Activated naive CD4-positive, alpha-beta T cell treated with anti-CD3 and anti-CD28 coated beads, Interleukin-2, amount 10 ng/mL, durations not matched to agents 7 days and 5 days (primary cell): ENCODE results near the gene SEMA4D.

Experiments used
- CTCF ChIA-PET: fragments of 350-600 bp; sonication (Branson Sonifier 250); formaldehyde crosslinking; loops from one replicate; lab custom pipeline; 2021; ENCODE audit warnings: antibody characterized with exemption; lab: Charles Lee
- DNase-seq: peaks from one replicate; pipeline ENCODE4 v3.0.0-alpha.2; 2020
- H3K27ac Mint-ChIP-seq: one replicate; pipeline ENCODE4 v1.8.0; 2021; ENCODE audit warnings: mild to moderate bottlenecking, moderate library complexity, mixed read lengths
- H3K27me3 Mint-ChIP-seq: one replicate; pipeline ENCODE4 v1.8.0; 2021; ENCODE audit warnings: mild to moderate bottlenecking, mixed read lengths
- H3K36me3 Mint-ChIP-seq: one replicate; pipeline ENCODE4 v1.8.0; 2021; ENCODE audit warnings: mixed read lengths
- H3K4me1 Mint-ChIP-seq: one replicate; pipeline ENCODE4 v1.8.0; 2021; ENCODE audit warnings: mixed read lengths
- H3K4me3 Mint-ChIP-seq: one replicate; pipeline ENCODE4 v1.8.0; 2021; ENCODE audit warnings: mild to moderate bottlenecking, moderate library complexity, mixed read lengths
- H3K9me3 Mint-ChIP-seq: one replicate; pipeline ENCODE4 v1.8.0; 2021; ENCODE audit warnings: mixed read lengths

The SEMA4D gene

DNA sequence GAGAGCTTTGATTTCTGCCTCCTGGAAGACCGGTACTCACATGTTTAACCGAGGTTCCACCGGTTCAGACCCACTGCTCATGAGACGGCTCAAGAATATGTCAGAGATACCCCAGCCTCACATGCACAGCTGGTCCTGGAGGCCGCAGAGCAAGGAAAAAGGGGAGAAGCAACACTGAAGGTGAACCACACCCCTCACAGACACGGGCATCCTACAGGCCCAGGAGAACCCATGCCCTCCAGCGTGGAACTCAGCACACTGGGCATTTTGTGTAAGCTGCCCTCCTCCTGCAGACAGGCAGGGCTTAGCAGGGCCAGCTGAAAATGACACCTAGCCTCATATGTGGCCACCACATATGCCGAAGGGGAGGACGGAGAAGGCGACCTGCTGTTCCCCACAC, 37.4 kb downstream of the SEMA4D start:
- Mint-ChIP-seq H3K27me3 (no peaks in the 10 kb centered on the region), H3K4me1 (peaks cover 98% of the 10 kb centered on the region), H3K27ac (peak overlapping the region; percentile 71), H3K36me3 (peaks cover 70% of the 10 kb centered on the region), H3K9me3 (no peaks in the 10 kb centered on the region), H3K4me3 (no peak overlapping the region)
- CTCF ChIA-PET: interaction anchor here (1.0 to 1.4 kb wide), 2 partner anchors 34 to 88 kb away, joined by 3 to 4 read pairs; no protein-coding TSS in a partner anchor
- no peak for DNase-seq

DNA sequence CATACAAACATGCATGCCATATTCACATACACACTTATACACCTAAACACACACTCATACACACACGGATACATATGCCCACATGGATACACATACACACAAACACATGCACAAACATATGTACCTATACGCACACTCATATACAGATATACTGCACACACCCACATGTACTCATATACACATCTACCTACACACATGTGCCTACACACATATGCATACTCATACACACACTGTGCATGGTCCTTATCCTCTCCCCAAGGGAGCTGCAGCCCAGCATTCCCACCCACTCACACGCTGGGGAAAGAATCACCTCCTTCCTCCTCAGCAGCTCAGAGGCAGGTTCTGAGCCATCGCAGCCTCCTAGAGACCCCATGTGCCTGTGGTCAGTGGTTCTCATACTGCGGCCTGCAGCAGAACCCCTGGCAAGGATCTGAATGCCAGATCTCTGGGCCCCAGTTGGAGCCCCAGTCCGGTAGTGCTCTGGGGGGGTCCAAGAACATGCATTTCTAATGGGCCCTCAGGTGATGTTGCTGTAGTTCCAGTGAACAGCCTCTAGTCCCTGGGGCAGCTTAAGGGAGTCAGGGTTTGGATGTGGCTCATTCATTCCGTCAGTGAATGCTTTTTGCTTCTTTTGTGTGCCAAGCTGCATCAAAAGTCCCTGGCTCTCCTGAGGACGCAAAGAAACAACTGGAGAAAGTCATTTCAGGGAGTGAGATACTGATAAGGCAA, 39.0 kb downstream of the SEMA4D start:
- CTCF ChIA-PET: no interaction called here
- peaks cover 98% of the 10 kb centered on the region for H3K4me1 Mint-ChIP-seq

DNA sequence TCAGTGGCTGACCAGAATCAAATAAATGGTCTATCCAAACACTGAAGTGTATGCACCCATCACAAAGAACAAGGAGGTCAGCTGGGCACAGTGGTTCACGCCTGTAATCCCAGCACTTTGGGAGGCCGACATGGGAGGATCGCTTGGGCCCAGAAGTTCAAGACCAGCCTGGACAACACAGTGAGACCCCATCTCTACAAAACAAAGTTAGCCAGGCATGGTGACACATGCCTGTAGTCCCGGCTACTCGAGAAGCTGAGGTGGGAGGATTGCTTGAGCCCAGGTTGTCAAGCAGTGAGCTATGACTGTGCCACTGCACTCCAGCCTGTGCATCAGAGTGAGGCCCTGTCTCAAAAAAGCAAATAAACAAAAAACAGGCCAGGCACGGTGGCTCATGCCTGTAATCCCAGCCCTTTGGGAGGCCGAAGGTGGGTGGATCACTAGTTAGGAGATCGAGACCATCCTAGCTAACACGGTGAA, 40.5 kb downstream of the SEMA4D start:
- Mint-ChIP-seq H3K27ac (peak overlapping the region; percentile 84), H3K36me3 (peaks cover 77% of the 10 kb centered on the region), H3K27me3 (no peaks in the 10 kb centered on the region), H3K4me1 (peaks cover 95% of the 10 kb centered on the region), H3K9me3 (no peaks in the 10 kb centered on the region), H3K4me3 (no peak overlapping the region)
- DNase-seq: no peak
- CTCF ChIA-PET: interaction anchor here (1.3 to 3.3 kb wide), 3 partner anchors 8 to 92 kb away, joined by 4 to 17 read pairs (median 13); no protein-coding TSS in a partner anchor

More for the DNA sequence above, 39.0 kb downstream of the SEMA4D start:
- H3K36me3 Mint-ChIP-seq: peaks cover 74% of the 10 kb centered on the region
- no peaks in the 10 kb centered on the region for H3K9me3 Mint-ChIP-seq
- DNase-seq: no peak
- no peaks in the 10 kb centered on the region for H3K27me3 Mint-ChIP-seq
- no peak overlapping the region for H3K27ac Mint-ChIP-seq
- H3K4me3 Mint-ChIP-seq: no peak overlapping the region

DNA sequence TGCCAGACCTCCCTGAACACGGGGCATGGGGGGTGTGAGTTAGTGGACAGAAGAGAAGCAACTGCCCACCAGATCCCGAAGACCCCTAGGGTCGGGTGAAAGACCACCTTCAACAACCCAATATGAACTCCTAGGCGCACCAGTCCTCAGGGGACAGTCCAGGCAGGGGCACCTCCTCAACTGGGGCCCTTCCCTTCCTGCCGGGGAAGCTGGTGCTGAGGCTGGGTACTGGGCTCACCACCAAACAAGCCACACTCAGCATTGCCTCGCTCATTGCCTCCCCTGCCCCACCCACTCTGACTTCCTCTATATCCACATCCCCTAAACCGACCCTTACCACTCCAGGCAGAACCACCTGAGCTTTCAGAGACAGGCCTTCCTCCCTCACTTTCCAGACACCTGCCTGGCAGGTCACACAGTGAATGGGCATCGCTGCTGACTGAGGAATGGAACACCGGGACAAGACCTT, 42.5 kb downstream of the SEMA4D start:
- peak; percentile 69 for DNase-seq
- H3K27ac Mint-ChIP-seq: peak overlapping the region; percentile 84
- H3K9me3 Mint-ChIP-seq: no peaks in the 10 kb centered on the region
- H3K36me3 Mint-ChIP-seq: peaks cover 76% of the 10 kb centered on the region
- H3K4me1 Mint-ChIP-seq: peaks cover 92% of the 10 kb centered on the region
- peak overlapping the region; percentile 36 for H3K4me3 Mint-ChIP-seq
- CTCF ChIA-PET: interaction anchor here (2.6 to 3.3 kb wide), 2 partner anchors 26 to 94 kb away, joined by 13 to 17 read pairs; no protein-coding TSS in a partner anchor
- no peaks in the 10 kb centered on the region for H3K27me3 Mint-ChIP-seq

DNA sequence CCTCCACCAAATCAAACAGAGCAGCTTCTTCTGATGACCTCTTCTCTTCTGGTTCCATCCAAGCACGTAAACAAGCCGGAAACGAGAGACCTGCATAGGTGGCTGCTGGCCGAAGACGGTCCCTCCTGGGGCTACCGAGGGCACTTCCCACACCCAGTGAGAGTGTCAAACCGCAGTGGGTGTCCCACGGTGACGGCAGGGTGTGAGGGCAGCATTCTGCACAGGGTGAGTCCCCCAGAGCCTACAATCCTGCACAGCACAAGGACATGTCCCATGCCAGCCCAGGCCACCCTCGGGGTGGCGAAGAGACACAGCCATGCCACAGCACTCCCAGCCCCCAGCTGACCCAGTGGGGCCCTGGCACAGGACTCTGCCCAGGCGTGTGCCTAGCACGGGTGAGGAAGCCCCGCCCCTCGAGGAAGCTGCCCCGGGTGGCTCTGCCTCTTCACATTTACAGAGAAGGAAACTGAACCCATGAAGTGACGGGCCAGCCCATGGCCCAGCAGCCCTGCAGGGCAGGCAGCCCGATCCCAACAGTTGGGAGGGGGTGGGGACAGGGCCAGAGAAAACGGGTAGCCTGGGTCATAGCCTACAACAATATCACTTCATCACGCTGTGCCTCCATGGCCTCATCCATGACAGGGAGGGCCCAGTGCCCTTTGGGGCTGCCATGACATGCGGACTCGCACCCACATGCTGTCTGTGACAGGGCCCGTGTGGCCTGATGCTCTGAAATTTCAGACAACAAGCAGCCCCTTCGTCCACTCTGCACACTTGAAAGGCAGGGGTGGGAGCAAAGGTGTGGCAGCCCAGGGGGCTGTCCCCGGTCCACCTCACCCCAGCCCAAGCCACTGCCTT, 43.2 kb downstream of the SEMA4D start:
- Mint-ChIP-seq H3K4me1 (peaks cover 92% of the 10 kb centered on the region), H3K27me3 (no peaks in the 10 kb centered on the region), H3K9me3 (no peaks in the 10 kb centered on the region), H3K4me3 (peak overlapping the region; percentile 36), H3K27ac (peak overlapping the region; percentile 84), H3K36me3 (peaks cover 76% of the 10 kb centered on the region)
- peak; percentile 45 for DNase-seq
- CTCF ChIA-PET: interaction anchor here (3.3 kb wide), 1 partner anchor 94 kb away, joined by 17 read pairs; no protein-coding TSS in a partner anchor

DNA sequence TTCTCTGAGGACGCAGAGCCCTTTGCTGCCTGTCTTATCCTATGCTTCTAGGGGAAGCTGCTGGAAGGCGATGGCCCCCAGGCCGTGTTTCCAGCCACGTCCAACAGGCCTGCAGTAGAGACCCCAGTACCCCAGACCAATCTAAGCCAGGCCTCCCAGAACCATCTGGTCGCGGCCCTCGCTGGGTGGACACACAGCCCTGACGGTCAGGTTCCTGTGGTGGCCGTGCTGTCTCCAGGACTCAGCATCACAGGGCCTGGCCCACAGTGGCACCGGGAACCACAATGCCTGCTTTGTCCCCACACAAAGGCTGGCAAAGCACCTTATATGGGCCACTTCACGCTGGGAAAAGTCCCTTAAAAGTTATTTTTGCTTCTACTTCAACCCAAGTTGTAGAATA, 44.5 kb downstream of the SEMA4D start:
- CTCF ChIA-PET: interaction anchor here (2.0 kb wide), 1 partner anchor 96 kb away, joined by 7 read pairs; no protein-coding TSS in a partner anchor
- H3K36me3 Mint-ChIP-seq: peaks cover 79% of the 10 kb centered on the region
- DNase-seq: no peak
- no peaks in the 10 kb centered on the region for H3K27me3 Mint-ChIP-seq
- no peak overlapping the region for H3K4me3 Mint-ChIP-seq
- no peaks in the 10 kb centered on the region for H3K9me3 Mint-ChIP-seq
- H3K27ac Mint-ChIP-seq: peak overlapping the region; percentile 73
- peaks cover 92% of the 10 kb centered on the region for H3K4me1 Mint-ChIP-seq

DNA sequence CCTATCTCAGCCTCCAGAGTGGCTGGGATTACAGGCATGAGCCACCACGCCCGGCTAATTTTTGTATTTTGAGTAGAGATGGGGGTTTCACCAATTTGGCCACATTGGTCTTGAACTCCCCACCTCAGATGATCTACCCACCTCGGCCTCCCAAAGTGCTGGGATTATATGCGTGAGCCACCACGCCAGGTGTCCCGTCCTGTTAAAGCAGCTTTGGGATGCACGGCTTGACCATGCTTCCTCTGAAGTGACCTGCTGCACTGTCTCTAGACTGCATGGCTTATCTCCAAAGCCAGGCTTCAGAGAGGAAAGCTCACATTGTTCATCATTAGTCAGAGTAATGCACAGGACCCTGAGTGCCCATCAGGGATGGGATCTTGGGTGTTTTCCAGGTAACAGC, 45.4 kb downstream of the SEMA4D start:
- no peak for DNase-seq
- H3K27me3 Mint-ChIP-seq: no peaks in the 10 kb centered on the region
- CTCF ChIA-PET: interaction anchor here (1.3 to 2.0 kb wide), 2 partner anchors 23 to 96 kb away, joined by 3 to 7 read pairs; no protein-coding TSS in a partner anchor
- H3K9me3 Mint-ChIP-seq: no peaks in the 10 kb centered on the region
- H3K4me1 Mint-ChIP-seq: peaks cover 90% of the 10 kb centered on the region
- H3K27ac Mint-ChIP-seq: no peak overlapping the region
- no peak overlapping the region for H3K4me3 Mint-ChIP-seq
- peaks cover 78% of the 10 kb centered on the region for H3K36me3 Mint-ChIP-seq

DNA sequence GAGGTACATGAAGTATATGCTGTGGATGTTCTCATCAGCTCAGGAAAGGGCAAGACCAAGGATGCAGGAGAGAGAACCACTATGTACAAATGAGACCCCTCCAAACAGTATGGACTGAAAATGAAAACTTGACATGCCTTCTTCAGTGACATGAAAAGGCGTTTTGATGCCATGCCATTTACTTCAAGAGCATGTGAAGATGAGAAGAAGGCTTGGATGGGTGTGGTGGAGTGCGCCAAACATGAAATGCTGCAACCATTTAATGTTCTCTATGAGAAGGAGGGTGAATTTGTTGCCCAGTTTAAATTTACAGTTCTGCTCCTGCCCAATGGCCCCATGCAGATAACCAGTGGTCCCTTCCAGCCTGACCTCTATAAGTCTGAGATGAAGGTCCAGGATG, 47.7 kb downstream of the SEMA4D start:
- Mint-ChIP-seq H3K27me3 (no peaks in the 10 kb centered on the region), H3K27ac (peak overlapping the region; percentile 13), H3K4me3 (no peak overlapping the region), H3K36me3 (peaks cover 73% of the 10 kb centered on the region), H3K4me1 (peaks cover 88% of the 10 kb centered on the region), H3K9me3 (no peaks in the 10 kb centered on the region)
- no peak for DNase-seq
- CTCF ChIA-PET: interaction anchor here (1.0 to 1.8 kb wide), 4 partner anchors 13 to 99 kb away, joined by 4 to 8 read pairs (median 6); no protein-coding TSS in a partner anchor

DNA sequence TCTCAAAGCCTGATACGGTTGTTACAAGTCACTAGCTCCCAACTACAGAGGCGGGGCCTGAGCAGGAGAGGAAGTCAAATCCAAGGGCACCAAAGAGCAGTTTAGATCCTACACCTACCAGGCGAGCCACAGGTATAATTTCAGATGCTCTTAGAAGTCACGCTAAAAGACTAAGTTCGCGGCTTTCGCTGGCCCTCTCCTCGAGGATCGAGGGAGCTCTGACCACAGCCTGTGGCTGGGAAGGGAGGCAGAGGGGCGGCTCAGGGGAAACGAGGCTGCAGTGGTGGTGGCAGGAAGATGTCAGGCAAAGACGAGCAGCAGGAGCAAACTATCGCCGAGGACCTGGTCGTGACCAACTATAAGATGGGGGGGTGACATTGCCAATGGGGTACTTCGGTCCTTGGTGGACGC, 48.6 kb downstream of the SEMA4D start:
- peak overlapping the region; percentile 85 for H3K27ac Mint-ChIP-seq
- peaks cover 88% of the 10 kb centered on the region for H3K4me1 Mint-ChIP-seq
- DNase-seq: no peak
- CTCF ChIA-PET: interaction anchor here (0.6 to 1.8 kb wide), 4 partner anchors 18 to 266 kb away, joined by 4 to 8 read pairs (median 5); no protein-coding TSS in a partner anchor
- no peak overlapping the region for H3K4me3 Mint-ChIP-seq
- H3K27me3 Mint-ChIP-seq: no peaks in the 10 kb centered on the region
- H3K36me3 Mint-ChIP-seq: peaks cover 75% of the 10 kb centered on the region
- no peaks in the 10 kb centered on the region for H3K9me3 Mint-ChIP-seq

DNA sequence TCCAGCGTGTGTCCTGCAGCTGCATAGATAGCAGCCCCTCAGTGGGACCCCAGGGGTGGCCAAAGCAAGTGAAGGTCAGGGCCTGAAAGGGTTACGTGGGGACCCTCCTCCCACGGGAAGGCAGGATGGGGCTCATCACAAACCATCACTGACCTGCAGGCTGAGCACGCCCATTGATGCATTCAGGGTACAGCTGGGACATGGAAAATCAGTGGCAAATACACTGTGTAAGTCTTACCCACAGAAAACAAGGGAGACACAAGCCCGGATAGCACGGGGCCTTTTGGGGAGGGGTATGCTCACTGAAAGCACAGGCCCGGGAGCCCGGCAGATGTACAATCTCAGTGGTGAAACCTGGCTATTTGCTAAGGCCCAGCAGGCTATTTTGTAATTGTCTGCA, 49.1 kb downstream of the SEMA4D start:
- H3K4me1 Mint-ChIP-seq: peaks cover 89% of the 10 kb centered on the region
- H3K27ac Mint-ChIP-seq: peak overlapping the region; percentile 85
- peaks cover 74% of the 10 kb centered on the region for H3K36me3 Mint-ChIP-seq
- CTCF ChIA-PET: interaction anchor here (1.1 to 1.4 kb wide), 2 partner anchors 19 kb away, joined by 4 to 5 read pairs; no protein-coding TSS in a partner anchor
- no peaks in the 10 kb centered on the region for H3K27me3 Mint-ChIP-seq
- DNase-seq: no peak
- H3K4me3 Mint-ChIP-seq: no peak overlapping the region
- no peaks in the 10 kb centered on the region for H3K9me3 Mint-ChIP-seq

DNA sequence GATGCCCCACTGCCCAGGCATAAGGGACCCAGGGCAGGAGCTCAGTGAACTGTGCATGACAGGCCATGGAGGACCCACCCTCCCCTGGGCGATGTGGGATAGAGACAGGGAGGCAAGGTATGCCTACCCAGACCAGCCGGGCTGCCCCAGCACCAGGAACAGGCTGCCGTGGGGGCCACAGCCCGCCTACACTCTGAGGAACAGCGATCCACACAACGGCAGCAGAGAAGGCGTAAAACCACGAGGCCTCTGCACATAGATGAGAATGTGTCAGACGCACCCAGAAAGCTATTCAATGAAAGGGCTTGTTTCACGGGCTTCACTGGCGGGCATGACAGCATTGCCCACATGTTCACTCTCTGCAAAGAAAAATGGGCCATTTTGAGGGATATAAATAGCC, 49.5 kb downstream of the SEMA4D start:
- Mint-ChIP-seq H3K27me3 (no peaks in the 10 kb centered on the region), H3K4me1 (peaks cover 89% of the 10 kb centered on the region), H3K27ac (peak overlapping the region; percentile 77), H3K36me3 (peaks cover 71% of the 10 kb centered on the region), H3K9me3 (no peaks in the 10 kb centered on the region), H3K4me3 (no peak overlapping the region)
- DNase-seq: no peak
- CTCF ChIA-PET: interaction anchor here (1.1 kb wide), 1 partner anchor 19 kb away, joined by 5 read pairs; no protein-coding TSS in a partner anchor

DNA sequence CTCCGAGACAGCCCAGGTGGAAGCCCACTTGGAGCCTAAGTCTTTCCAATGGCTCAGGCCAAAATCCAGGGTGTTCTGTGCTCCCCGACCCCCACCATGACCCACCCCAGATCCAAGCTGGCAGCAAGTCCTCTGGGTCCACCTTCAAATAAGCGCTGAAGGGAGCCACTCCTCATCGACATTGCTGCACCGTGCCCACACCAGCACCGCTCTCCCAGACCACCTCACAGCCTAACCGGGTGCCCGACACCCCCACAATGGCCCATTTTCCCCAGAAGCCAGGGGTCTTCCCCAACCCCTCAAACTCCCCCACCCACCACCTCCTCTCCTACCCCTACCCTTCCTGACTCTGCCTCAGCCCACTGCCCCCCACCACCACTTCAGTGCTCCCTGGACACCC, 50.5 kb downstream of the SEMA4D start:
- Mint-ChIP-seq H3K27me3 (no peaks in the 10 kb centered on the region), H3K4me3 (no peak overlapping the region), H3K9me3 (no peaks in the 10 kb centered on the region), H3K27ac (peak overlapping the region; percentile 71), H3K36me3 (peaks cover 64% of the 10 kb centered on the region), H3K4me1 (peaks cover 88% of the 10 kb centered on the region)
- CTCF ChIA-PET: no interaction called here
- no peak for DNase-seq

DNA sequence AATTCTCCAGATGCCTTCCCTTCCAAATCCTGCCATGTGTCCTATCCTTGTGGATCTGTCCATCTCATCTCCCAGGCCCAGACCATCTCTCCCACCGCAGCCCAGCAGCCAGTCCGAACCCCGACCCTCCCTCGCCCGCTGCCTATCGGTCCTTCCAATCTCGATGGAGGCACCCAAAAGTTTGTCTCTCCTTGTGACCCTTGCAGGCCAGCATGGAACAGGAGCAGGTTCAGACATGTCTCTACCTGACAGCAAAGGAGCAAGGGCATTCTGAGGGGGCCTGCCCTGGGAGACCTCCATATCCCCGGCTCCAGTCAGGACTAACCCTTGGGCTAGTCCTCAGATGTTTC, 51.0 kb downstream of the SEMA4D start:
- no peaks in the 10 kb centered on the region for H3K27me3 Mint-ChIP-seq
- peaks cover 92% of the 10 kb centered on the region for H3K4me1 Mint-ChIP-seq
- peak overlapping the region; percentile 69 for H3K27ac Mint-ChIP-seq
- no peak for DNase-seq
- H3K9me3 Mint-ChIP-seq: no peaks in the 10 kb centered on the region
- CTCF ChIA-PET: no interaction called here
- H3K4me3 Mint-ChIP-seq: no peak overlapping the region
- H3K36me3 Mint-ChIP-seq: peaks cover 68% of the 10 kb centered on the region
